Hematopoietic multipotent progenitor cell (in vitro differentiated cells): ENCODE measurements around the gene USP37. TPM values are rescaled to one million over a fixed set of nuclear protein-coding genes. Genes with fewer than 3 reads are reported as not detected.

ENCODE experiments used
- DNase-seq, 3 donors: peaks; one replicate each; pipeline ENCODE4 v3.0.0-alpha.2; 2011 to 2015; ENCODE audit warnings: low read depth in 2 of 3, low spot score in 2 of 3
- small RNA-seq: library from RNA; depleted of rRNA; stranded (forward); fragments of <200 nt; gene quantifications from one replicate; pipeline ENCODE3, GENCODE V24; 2012
- total RNA-seq: library from RNA; depleted of rRNA; stranded (reverse); fragments of >200 nt; gene quantifications from one replicate; pipeline ENCODE4 v1.2.3, GENCODE V29; 2012

USP37 gene
- total RNA-seq, 1 donor = 3.8 TPM

GRCh38 chr2:218405086-218405745, 162.9 kb downstream of the USP37 start:
- no peak for DNase-seq

- DNase-seq = no peak
Observed at GRCh38 chr2:218404351-218405085, 163.6 kb downstream of the USP37 start.

GRCh38 chr2:218403810-218404209, 164.3 kb downstream of the USP37 start:
- DNase-seq = no peak

DNA sequence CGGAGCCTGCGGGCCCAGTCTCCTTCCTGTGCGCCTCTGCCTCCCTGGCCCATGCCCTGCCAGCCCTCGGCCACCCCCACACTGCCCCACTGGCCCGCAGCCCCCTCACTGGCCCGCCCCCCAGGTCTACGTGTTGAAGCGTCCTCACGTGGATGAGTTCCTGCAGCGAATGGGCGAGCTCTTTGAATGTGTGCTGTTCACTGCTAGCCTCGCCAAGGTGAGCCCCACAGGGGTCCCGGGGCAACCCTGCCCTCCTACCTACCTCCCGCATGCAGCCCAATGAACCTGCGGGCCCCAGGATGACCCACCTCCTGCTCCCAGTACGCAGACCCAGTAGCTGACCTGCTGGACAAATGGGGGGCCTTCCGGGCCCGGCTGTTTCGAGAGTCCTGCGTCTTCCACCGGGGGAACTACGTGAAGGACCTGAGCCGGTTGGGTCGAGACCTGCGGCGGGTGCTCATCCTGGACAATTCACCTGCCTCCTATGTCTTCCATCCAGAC, 165.2 kb downstream of the USP37 start:
- no peak for DNase-seq

- no peak for DNase-seq
Observed at GRCh38 chr2:218402491-218402901, 165.7 kb downstream of the USP37 start.

DNA sequence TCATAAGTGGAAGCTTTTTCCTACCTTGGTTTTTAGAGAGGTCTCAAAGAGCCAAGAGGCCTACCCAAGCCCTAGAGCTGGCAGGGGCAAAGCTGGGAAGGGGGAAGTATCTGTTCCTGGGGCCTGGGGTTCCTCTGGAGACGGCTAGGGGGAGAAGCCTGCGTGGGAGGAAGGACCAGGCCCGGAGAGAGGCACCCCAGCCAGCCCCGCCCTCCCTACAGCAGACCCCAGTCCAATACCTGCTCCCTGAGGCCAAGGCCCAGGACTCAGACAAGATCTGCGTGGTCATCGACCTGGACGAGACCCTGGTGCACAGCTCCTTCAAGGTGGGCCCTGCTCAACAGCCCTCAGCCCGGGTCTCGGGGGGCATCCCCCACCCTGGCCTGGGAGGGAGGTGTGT, 166.3 kb downstream of the USP37 start:
- no peak for DNase-seq

DNA sequence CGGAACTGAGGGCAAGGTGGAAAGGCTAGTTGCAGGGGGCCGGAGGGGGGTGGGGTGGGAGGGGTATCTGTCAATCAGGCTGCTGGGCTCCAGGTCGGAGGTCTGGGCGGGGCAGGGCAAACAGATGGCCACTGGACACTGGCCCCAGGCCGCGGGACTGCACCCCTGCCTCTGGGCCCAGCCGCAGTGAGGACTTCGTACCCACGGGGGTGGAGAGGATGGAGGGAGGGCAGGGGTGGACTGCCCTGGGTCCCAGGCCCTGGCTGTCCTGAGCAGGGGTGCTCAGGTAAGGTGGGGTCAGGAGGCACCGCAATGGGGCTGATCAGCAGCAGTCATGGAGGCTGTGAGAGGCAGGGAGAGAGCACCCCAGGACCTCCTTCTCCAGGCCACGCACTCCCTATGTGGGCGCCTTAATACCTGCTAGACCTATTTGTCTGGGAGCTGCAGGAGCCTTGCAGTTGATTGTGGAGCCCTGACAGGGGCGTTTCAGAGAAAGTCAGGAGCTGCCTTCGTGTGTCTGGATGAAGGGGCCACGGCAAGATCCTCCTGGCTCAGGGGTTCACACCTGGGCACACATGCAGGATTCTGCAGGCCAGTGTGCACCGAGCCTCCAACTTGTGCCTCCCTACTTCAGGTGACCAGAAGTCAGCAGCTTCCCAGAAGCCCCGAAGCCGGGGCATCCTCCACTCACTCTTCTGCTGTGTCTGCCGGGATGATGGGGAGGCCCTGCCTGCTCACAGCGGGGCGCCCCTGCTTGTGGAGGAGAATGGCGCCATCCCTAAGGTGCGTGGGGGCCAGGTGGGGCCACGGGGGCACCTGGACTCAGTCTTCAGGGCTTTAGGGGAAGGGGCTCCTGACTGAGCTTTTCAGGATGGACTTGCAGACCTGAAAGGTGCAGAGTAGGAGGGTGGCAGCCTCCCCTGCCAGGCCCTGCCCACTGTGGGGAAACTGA, 166.9 kb downstream of the USP37 start:
- no peak for DNase-seq

Small RNA genes within 50 kb of the gene (small RNA-seq; reads per million reads assigned to genes)
- 8,453 reads per million, percentile 100 among the genes with 10 or more reads in this experiment for gene MIR26B
- gene RNU6-136P = not detected

Other genes with a start within 250 kb of the USP37 start
- 0.27 TPM for gene CATIP, start 211.5 kb downstream of the USP37 start, total RNA-seq
- 3.8 TPM for gene SLC11A1, start 186.1 kb downstream of the USP37 start, total RNA-seq
- gene CTDSP1, start 168.5 kb downstream of the USP37 start, total RNA-seq = 152 TPM
- gene VIL1, start 149.2 kb downstream of the USP37 start, total RNA-seq = under 0.01 TPM
- 57.4 TPM for gene CNOT9, start 488 bp upstream of the USP37 start, total RNA-seq
- 0.27 TPM for gene PLCD4, start 39.5 kb upstream of the USP37 start, total RNA-seq
- 32.9 TPM for gene ZNF142, start 91.3 kb upstream of the USP37 start, total RNA-seq
- 33.4 TPM for gene BCS1L, start 91.3 kb upstream of the USP37 start, total RNA-seq
- 22.4 TPM for gene RNF25, start 103.7 kb upstream of the USP37 start, total RNA-seq
- 18.0 TPM for gene STK36, start 103.7 kb upstream of the USP37 start, total RNA-seq
- gene TTLL4, start 142.5 kb upstream of the USP37 start, total RNA-seq = 12.1 TPM
- 0.27 TPM for gene CYP27A1, start 213.8 kb upstream of the USP37 start, total RNA-seq